Hippocampal formation (tissue), 2 donors: Measurements from ENCODE around the gene ABI1.

ENCODE experiments used
- DNase-seq, 2 donors: peaks; one replicate each; lab custom pipeline; 2025; lab: John Stamatoyannopoulos, UW

The ABI1 gene

GRCh38 chr10:26770069-26770468 is 90.7 kb downstream of the ABI1 start:
- DNase-seq: peak in 1 of 2 donors; percentile 58

DNA sequence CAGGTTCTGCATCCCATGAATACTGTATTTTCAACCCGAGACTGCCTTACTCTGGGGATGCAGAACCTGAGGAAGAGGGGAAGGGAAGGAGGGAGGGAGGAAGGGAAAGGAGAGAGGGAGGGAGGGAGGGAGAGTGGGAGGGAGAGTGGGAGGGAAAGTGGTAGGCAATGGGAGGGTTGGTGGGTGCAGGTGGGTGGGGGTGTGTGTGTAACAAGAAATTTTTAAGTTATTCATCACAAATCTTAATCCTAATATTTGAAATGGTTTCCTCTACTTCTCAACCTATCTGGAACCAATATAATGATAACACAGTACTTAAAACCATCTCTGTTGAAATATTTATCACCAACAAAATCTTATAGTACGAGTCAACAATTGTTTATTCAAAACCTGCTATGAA is 95.2 kb downstream of the ABI1 start:
- DNase-seq: no peak

DNA sequence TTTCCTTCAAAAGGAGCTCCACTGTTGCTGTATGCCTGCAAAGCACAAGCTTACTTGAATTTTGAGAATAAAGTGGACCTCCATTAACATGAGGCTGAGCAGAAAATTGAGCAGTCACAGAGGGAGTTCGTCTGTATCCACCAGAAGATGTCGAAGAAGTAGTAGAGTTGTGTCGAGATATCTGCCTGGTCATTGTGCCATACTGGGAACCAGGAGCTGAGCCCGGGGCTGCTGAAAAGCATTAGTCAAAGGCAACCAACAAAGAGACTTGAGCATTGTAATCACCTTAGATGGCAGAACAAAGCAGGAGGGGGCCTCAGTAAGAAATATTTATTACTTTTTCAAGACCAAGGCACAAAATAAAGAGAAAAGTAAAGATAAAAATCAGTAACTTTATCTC is 101.8 kb downstream of the ABI1 start:
- no peak for DNase-seq

GRCh38 chr10:26755443-26755903 is 105.3 kb downstream of the ABI1 start:
- DNase-seq: no peak

DNA sequence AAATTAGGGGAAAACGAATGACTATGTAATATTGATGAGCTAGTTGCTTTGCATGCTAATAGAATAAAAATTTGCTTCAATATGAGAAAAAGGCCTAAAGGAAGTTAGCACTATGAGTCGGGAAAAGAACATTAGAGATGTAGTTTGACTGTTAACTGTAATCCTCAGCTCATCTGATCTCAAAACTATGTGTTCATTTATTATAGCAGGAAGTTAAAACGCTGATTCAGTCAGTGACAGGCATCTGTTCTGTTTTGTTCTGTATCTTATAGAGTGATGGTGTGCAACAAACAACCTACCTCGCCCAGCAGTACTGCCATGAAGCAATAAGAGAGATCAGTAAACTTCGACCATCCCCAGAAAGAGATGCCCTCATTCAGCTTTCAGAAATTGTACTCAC is 114.7 kb downstream of the ABI1 start:
- no peak for DNase-seq

GRCh38 chr10:26743841-26744240 is 116.9 kb downstream of the ABI1 start:
- DNase-seq: no peak

- no peak for DNase-seq
These were observed 117.7 kb downstream of the ABI1 start for GRCh38 chr10:26743091-26743490.

DNA sequence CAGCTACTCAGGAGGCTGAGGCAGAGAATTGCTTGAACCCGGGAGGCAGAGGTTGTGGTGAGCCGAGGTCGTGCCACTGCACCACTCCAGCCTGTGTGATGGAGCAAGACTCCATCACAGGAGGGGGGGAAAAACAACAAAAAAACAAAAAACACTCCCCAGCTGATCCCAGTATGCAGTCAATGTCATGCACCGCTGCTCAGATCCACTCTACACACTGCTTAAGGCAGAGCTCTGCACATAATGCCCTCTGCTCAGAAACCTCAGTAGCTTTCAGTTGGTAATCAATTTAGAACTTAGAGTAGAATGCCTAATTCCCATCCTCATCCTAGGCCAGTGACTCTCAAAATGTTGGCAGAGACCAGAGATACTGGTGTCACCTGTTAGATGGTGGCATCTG is 119.4 kb downstream of the ABI1 start:
- DNase-seq: no peak

DNA sequence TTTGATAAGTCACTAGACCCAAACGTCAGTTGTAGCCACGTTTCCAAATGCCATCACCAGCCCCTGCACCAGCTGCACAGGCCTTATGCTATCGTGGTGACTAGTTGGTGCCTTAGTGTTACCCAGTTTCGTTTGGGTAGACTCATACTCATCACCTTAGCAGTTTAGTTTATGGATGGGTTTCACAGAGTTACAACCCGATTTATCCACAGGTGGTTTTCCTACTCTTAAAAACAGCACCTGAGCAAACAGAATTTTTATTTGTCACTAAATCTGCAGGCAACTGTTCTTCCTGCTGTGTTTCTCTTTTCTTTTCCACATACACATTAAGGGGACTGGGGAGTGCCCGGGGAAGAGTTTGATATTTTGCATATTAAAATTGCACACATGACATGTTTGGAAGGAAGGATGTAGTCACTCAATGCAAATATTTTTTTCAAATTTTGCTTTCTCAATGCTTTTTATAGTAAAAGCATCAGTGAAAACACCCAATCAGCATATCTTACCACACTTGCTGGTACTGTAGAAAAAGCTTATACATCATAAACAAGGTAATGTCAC is 121.6 kb downstream of the ABI1 start:
- no peak for DNase-seq

DNA sequence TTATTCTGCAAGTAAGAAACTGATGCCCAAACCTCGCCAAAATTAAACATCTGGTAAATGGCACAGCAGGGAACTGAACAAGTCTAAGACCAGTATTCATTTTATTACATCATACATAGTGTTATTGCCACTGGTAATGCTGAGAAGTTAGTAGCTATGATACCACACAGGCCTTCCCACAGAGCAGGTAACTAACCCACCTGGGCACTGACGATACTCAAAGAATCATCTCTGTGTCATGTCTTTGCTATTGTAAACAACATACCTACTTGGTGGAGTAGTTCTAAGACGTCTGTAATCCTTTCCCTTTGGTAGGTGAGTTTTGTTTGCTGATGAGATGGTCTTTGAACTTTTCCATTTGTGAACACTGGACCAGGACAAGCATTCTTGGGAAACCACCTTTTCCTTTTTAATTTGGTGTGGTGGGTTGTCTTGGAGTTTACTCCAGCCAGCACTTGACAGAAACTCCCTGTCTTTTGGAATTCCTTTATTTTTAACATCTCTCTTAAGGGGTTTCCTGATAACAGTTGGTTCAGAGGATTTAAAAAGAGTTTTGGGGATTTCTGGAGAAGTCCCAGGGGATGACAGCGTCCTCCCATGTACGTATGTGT is 122.4 kb downstream of the ABI1 start:
- DNase-seq: no peak

DNA sequence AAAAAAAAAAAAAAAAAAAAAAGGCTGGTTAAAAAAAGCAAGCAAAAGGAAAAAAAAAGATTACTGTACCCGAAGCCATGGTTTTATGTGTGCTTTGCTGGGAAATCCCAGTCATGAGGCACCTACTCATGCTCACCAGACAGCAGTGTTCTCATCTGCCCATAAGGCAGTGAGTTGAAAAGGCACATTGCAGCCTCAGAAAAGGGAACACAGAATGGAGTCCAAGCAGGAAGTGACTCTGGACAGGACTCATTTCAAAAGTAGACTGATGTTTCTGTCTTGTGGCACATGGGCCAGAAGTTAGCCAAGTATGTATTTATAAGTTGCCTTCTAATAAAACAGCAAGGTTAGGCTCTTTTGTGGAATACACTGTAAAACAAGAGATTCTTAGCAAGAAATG is 123.0 kb downstream of the ABI1 start:
- peak in 1 of 2 donors; percentile 22 for DNase-seq

DNA sequence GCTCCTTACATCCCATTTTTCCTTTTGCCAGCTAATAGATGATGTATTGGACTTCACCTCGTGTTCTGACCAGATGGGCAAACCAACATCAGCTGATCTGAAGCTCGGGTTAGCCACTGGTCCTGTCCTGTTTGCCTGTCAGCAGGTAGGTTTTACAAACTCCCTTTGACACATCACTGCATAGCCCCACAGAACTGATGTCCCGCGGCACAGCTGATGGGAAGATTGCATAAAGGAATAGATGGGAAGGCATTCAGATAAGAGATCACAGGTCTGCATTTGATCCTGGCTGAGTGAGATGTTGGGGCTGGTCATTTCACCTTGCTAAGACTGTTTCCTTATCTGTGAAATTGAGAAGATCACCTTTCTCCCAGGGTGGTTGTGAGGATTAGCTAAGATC is 125.3 kb downstream of the ABI1 start:
- no peak for DNase-seq

DNA sequence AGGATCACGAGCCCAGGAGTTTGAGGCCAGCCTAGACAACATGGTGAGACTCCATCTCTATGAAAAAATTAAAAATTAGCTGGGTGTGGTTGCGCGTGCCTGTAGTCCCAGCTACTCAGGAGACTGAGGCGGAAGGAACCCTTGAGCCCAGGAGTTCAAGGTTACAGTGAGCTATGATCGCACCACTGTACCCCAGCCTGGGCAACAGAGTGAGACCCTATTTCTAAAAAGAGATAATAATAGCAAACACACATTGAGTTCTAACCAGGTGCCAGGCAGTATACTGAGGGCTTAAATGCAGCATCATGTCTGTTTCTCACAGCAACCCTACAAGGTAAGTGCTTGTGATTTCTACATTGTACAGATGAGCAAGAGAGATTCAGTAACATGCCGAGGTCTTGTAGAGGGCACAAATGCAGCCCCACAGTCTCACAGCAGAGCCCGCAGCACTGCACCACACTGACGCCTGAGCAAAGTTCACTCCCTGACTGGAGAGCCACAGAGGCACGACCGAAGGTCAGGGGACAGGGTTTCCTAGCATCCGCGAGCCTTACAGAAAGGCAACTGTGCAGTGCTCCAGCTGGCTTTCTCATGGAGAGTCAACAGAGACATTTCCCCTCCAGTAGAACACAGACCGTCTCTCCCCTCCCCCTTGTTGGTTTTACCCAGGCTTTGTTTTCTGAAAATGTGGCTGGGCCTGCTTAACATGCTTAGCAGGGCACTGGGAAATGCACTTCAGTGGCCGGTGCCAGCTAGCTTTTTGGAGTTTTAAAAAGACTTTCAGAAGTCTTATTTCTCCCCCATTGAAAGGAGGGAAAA is 126.8 kb downstream of the ABI1 start:
- DNase-seq: peak; percentile 30 to 53

GRCh38 chr10:26730552-26730951 is 130.2 kb downstream of the ABI1 start:
- no peak for DNase-seq

GRCh38 chr10:26729395-26729794 is 131.4 kb downstream of the ABI1 start:
- no peak for DNase-seq

DNA sequence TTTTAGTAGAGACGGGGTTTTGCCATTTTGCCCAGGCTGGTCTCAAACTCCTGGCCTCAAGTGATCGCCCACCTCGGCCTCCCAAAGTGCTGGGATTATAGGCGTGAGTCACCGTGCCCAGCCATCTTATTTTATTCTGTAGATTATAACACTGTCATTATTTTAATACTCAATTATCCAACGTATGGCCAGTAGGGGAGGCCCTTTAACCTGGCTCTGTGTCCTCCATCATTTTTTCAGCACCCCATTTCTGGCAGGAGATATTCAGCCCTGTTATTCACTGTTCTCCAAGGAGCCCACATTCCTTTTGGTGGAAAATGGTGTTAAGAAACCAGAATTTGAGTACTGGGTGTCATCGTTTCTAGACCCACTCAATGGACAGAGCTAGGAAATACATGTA is 131.8 kb downstream of the ABI1 start:
- no peak for DNase-seq

DNA sequence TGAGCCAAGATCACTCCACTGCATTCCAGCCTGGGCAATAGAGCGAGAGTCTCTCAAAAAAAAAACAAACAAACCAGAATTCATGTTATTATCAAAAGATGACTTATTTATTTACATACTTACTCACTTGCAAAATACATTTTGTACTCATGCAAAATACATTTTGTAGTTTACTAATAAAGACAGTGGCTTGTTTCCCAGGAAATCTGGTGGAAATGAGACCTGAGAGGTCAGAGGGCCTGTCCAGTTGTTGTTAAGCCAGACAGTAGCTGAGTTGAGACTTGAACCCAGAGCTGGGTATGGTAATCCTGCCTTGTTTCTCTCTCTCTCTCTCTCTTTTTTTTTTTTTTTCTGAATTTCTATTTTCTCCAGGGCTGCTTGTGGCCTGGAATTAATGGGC is 133.8 kb downstream of the ABI1 start:
- no peak for DNase-seq

DNA sequence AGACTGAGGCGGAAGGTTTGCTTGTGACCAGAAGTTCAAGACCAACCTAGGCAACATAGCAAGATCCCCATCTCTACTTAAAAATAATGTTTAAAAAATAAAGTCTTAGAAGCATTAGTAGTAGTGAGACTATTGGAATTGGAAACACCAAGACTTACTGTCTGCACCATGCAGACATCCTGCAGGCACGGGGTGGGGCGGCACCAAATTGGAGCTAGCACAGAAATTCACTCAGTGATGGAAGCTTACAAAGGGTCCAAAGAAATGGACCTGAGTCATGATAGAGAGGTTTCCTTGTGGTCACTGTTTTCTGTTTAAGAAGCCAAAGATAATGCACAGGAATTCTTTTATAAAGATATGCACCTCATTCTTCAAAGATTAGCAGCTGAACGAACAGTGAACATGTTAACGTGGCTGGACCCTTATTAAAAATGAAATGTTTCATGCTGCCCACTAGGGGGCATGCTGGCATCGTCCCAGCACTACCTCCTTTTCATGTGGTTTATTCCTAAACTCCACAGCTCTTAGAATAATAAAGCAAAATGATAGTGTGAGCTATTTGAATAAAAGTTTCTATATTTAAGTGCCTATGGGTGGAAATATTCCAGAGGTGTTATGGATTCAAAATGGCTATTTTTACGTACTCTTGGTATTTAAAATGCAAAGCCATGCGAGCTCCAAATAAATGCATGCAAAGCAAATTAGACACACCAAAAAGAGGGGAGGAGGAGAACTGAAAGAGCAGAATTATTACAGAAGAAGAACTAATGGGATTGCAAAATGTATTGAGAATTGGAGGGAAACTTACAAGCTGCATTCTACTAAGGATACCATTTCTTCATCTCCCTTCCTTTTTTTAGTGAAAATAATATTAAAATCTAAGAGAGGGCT is 134.7 kb downstream of the ABI1 start:
- peak; percentile 31 to 74 for DNase-seq

GRCh38 chr10:26723016-26723415 is 137.7 kb downstream of the ABI1 start:
- no peak for DNase-seq

GRCh38 chr10:26721561-26721960 is 139.2 kb downstream of the ABI1 start:
- no peak for DNase-seq

DNA sequence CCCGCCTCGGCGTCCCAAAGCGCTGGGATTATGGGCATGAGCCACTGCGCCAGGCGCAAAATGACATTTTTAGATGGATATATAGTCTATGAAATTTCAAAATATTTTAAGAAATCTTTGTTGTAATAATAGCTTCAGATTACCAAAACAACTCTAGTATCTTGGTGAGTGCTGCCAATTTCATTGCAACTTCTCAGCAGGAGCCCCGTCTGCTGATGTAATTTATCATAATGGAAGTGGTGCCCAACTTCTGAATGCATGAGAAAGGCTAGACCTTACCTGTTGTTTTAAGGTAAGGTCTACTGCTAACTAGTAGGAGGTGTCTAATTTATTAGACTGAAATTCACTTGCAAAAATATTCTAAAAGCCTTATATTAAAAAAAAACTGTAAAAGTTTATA is 143.3 kb downstream of the ABI1 start:
- no peak for DNase-seq

GRCh38 chr10:26715137-26715487 is 145.6 kb downstream of the ABI1 start:
- no peak for DNase-seq
